Testis (tissue), 2 donors: ENCODE data around the gene GATAD2B.

Source experiments
- POLR2A ChIP-seq: fragments of 450-650 bp; IDR thresholded peaks from one replicate; pipeline ENCODE4 v1.6.1; 2017; ENCODE audit warnings: antibody characterized with exemption, mild to moderate bottlenecking, moderate library complexity
- TF ChIP-seq, protein P1 (sequence below), 3 experiments: fragments of 450-650 bp in 2 of 3; fragments of 200-600 bp in 1 of 3; sonication (generic) in 1 of 3; IDR thresholded peaks; one replicate each; pipeline ENCODE4 v1.5.1; 2016 to 2019; ENCODE audit warnings: antibody characterized with exemption in 3 of 3, mild to moderate bottlenecking in 2 of 3, moderate library complexity in 1 of 3

DNA sequence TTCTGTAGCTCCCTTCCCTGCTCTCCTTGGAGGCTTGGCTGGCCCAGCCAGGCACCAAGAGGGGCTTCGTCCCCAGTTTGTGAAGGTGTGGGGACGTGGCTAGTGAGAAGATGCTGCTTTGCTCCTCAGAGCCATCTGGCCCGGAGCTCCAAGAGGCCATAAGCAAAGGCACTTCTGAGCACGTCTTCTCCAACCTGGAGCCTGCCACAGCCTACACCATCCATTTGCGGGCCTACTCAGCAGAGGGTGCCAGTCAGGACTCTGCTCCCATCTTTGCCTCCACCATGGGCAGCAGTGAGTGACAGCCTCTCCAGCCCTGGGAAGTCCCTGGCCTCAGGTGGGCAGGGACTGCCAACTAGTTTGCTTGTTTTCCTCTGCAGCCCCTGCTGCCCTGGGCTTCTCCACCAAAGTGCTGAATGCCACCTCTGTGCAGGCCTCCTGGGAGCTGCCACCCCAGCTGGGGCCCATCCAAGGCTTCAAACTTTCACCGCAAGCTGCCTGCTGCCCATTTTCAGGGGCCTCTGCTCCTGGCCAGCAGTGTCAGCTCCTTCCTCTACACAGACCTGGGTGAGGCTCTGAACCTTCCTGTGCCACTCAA, 121.6 kb downstream of the GATAD2B start:
- TF ChIP-seq POLR2A: no peak
- TF ChIP-seq, protein P1, sequence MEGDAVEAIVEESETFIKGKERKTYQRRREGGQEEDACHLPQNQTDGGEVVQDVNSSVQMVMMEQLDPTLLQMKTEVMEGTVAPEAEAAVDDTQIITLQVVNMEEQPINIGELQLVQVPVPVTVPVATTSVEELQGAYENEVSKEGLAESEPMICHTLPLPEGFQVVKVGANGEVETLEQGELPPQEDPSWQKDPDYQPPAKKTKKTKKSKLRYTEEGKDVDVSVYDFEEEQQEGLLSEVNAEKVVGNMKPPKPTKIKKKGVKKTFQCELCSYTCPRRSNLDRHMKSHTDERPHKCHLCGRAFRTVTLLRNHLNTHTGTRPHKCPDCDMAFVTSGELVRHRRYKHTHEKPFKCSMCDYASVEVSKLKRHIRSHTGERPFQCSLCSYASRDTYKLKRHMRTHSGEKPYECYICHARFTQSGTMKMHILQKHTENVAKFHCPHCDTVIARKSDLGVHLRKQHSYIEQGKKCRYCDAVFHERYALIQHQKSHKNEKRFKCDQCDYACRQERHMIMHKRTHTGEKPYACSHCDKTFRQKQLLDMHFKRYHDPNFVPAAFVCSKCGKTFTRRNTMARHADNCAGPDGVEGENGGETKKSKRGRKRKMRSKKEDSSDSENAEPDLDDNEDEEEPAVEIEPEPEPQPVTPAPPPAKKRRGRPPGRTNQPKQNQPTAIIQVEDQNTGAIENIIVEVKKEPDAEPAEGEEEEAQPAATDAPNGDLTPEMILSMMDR (IDR thresholded peaks at IDR 0.05): no peak
